ENCODE results near the gene KLHL13.
A peak's percentile ranks its signal among the peaks of the same experiment; 100 is the strongest.
"Not testable (repeated sequence)": the region's sequence is repeated elsewhere in the genome, so short reads cannot be mapped to it uniquely, and the experiment has no call there.

Gene KLHL13

DNA sequence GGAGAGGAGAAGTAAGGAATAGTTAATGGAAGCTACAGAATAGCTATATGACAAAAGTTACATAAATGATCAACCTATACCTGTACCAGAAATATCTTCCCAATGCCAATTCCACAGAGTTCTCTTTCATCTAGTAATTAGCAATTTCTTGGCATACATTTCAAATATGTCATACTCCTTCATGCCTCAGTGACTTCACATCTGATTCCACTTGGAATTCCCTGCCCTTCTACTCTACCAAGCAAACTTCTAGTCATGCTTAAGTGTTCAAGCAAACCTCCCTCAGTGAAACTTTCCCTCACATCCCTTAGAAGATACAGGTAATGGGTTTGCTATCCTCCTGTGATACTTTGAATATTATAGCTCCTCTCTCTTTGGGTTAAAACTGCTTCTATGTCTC, 127.1 kb downstream of the KLHL13 start:
- no peak for DNase-seq

DNA sequence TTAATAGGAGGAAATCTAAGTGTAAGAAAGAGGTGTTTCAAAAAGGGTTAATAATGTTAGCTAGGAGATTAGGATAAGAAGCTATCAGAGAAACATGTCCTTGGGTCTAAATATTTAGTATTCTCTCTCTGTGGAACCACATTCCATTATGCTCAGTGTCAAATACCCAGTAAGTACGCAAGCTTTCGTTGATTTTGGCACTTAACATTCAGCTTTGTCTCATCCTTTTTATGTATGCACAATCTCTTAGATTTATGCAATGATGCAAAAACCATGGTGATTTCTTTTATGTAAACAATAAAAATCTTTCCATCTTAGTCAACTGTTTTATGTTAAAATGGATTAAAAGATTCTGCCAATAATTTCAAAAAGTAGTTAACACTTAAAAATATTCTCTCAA, 129.2 kb downstream of the KLHL13 start:
- no peak for DNase-seq

DNA sequence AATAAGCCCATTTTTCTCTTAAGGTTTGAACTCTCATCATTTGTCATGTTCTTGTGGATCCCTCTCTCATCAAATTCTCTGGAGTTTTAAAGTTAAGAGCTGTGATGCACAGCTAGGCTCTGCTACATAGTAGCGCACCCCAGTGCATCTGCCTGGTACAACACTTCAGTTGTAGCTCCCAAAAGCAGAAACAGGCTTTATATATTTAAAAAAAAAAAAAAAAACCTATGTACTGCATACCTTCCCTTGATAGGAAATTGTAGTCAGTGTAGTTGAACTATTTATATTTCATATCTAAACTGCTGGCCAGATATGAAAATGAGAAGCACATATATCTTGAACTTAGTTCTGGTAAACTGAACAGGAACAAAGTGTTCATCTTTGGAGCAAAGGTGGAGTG, 131.4 kb downstream of the KLHL13 start:
- peak in 1 of 2 experiments; percentile 2 for DNase-seq

DNA sequence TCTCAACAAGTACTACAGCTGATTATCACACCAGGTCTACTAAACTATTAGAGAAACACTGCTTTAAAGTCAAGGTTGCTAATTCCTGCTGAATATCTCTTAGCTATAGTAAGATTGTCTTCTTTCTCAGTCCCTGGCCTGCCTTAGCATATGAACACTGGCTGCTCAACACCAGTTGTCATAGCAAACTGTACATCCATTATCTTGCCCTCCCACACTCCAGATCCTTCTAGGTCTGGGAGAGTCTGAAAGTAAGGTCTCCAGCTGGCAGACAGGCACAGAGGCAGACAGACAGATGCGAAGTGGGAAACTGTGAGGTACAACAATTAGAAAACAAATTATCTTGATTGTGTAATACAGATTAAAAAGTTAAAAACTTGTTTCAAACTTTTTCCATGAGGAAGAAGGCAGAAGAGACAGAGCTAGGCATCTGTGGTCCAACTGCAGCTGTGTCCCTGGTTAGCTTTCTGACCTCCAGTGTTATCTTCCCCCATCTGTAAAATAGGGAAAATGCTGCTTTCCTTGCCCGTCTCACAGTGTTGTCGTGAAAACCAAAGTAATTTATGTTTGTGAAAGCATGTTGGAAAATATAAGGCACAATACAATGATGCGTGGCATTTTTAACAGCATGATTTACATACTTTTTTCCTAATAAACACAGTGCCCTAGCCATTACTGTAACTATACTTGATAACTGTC, 133.8 kb downstream of the KLHL13 start:
- no peak for DNase-seq

DNA sequence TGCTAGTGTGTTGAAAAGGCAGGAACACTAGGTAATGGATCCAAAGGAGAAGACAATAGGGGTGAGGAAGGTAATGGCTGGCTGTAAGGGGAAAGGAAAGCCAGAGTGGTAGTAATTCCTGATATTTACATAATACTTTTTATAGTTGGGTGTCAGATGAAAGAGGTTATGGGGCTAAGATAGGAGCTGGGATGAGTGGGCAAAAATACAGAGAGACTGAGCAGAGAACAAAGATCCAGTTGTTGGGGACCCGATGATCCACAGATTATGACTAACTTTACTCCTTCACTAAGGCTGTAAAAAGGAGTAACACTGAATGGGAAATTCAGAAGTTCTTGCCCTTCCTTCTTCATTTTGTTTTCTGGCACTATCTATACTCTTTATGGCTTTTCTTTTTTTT, 138.2 kb downstream of the KLHL13 start:
- no peak for DNase-seq

DNA sequence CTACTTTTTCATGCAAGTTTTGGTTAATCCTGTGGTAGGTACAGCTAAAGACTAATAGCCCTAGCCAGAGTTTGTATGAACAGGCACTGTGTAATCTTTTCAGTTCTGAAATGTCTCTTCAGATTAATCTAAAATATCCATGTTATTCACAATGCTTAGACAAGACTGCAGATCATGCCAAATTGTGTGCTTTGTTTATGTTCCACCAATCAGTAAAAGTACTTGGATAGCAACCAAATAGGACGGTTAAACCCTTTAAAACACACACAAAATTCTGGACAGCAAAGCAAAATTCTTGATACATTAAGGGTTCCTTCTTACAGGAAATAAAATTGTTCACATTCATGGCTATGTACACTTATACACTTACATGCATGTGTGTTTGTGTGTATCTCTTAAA, 139.1 kb downstream of the KLHL13 start:
- no peak for DNase-seq

DNA sequence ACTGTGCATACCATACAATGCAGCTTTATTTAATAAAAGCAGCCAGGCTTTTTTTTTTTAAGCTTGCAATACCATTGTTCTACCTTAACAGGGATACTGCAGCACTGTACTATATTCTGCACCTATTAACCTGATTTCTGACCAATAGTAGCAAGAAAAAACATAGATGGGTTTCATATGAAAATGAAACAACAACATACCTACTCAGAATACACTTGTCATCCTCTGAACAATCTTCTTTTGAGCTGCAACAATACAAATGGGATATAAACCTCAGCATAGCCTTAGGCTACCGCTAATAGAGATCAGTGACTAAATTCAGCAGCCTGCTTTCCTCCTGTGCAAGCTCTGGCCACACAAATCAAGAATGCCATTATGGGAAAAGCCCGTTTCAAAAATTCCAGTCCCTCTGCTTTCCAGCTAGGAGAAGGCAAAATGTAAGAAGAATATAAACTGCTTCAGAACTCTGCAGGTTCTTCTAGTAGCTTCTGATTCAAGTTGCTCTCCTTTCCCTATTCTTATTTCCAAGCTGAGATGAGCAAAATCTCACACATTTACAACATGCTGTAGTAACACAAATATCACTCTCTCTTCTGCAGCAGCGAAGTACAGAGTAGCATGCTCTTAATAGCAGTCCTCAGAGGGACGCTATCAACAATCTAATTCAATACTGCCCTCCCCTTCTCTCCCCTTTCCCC, 143.4 kb downstream of the KLHL13 start:
- no peak for DNase-seq

DNA sequence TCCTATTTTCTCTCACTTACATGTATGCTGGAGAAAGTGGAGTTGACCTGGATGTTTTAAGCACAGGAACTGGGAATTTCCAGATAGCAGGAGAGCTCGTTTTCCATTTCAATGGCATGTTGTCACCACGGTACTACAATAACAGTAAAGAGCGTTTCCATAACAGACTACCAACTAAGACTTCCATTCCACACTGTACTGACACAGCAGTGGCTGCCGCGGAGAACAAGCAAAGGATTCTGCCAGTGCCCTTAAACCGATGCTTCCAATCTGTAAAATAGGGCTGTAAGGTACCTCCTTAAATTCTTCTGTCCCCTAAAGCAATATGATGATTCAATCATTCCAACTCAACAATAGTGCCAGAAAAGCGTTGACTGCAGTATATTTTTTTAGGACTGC, 143.9 kb downstream of the KLHL13 start:
- DNase-seq: no peak

DNA sequence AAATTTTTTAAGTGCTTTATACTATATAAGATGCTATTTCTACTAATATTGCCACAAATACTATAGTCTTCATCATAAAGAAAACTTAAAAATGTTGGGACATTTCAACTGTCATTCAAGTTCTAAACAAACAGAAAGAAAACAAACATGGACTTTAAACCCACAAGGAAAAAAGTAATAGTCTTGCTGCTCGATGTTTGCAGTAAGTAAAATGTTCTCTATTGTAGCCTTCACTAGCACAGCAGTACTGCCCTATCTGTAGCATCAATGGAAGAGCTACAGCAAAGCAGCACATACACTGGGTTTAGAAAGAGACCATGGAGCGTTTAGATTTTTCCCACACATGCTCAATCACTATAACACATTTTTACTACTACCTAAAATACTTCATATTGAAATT, 146.8 kb downstream of the KLHL13 start:
- DNase-seq: no peak

DNA sequence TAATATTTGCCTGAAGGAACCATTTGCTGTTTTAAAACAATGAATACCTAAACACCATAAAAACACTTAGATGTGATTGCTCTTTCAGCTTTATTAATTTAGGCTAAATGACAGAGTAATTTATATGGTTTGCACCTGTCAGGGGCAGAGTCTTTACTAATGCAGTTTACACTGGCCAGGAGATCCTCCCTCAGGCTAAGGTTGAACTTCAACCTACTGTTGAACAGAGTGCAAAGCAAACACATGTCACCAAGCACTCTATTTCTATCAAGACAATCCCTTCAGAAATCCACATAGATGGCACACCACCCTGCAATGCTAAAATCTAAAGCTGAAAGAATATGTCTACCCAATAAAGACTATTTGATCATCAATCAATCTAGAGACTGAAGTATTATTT, 147.3 kb downstream of the KLHL13 start:
- DNase-seq: no peak

DNA sequence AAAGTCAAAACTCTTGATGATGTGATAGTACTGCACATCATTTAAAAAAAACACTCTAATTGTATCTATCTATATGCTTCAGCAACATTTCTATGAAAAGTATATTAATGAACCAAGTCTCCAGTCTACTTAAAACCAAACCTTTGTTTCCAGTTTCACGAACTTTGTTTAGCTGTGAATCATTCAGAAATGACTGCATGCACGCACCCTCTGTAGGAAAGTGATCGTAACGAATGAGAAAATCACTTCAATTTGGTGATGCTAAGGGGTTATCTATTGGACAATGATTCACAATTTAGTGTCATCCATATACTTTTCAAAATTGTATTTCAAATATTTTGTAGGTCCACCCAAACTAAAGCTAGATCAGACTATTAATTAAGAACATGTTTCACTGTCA, 157.6 kb downstream of the KLHL13 start:
- no peak for DNase-seq

DNA sequence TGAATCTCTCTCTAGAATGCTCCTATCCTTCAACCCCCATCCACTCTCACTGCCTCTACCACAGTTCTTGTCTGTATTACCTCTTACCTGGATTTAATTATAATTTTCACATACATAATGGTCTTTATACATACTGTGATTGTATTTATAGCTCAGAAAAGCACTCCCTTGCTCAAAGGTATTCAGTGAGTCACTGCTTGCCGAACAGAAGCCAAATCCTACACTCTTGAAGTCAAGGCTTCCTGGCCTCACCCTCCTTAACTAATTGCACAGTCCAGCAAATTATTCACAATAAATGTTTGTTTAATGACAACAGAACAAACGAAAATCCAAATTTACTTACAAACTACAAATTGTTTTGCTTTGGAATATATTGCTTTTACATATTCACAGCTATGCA, 159.5 kb downstream of the KLHL13 start:
- DNase-seq: no peak

DNA sequence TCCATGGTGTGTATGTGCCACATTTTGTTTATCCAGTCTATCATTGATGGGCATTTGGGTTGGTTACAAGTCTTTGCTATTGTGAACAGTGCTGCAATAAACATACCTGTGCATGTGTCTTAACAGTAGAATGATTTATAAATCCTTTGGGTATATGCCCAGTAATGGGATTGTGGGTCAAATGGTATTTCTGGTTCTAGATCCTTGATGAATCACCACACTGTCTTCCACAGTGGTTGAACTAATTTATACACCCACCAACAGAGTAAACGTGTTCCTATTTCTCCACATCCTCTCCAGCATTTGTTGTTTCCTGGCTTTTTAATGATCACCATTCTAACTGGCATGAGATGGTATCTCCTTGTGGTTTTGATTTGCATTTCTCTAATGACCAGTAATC, 177.3 kb downstream of the KLHL13 start:
- not testable (repeated sequence) for DNase-seq

DNA sequence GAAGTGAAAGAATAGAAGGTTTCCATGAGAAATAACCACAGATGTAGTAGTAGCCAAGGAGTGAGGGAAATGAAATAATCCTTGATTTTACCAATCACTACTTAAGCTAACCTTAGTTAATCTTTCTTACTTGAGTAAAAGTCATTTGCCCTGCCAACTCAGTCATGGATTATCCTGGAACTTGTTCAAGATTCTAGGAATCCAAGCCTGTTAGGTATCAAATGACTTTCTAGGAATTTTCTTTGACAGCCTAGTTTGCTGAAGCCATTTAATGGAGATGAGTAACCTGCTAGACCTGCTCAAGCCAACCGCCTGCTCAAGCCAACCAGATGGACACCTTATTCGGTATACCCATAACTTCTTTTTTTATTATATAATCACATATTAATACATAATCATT, 180.5 kb downstream of the KLHL13 start:
- DNase-seq: no peak

DNA sequence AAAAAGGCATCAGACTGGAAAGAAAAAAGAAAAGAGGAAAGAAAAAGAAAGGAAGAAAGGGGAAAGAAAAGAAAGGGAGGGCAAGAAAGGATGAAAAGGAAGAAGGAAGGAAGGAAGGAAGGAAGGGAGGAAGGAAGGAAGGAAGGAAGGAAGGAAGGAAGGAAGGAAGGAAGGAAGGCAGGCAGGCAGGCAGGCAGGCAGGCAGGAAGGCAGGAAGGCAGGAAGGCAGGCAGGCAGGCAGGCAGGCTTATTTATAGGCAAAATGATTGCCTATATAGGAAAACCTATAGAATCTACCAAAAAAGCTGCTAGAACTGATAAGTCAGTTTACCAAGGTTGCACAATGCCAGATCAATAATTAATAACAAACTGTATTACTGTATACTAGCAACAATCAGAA, 186.5 kb downstream of the KLHL13 start:
- not testable (repeated sequence) for DNase-seq

DNA sequence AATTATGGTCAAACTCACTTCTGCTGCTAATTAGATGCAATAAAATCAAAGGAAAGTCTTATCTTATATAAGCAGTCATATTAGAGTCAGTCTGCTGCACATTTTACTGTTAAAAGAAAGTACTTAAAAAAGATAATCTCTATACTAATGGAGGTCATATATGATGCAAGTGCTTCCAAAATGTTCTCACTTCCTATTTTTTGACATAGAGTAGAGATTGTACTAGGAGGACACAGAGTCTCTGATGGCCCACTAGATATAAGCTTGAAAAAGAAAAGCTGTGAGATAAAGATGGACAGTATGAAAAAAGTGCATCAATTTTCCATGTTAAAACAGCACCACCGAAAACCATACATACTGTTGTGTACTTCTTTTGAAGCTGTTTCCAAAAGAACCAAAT, 196.9 kb downstream of the KLHL13 start:
- DNase-seq: no peak

DNA sequence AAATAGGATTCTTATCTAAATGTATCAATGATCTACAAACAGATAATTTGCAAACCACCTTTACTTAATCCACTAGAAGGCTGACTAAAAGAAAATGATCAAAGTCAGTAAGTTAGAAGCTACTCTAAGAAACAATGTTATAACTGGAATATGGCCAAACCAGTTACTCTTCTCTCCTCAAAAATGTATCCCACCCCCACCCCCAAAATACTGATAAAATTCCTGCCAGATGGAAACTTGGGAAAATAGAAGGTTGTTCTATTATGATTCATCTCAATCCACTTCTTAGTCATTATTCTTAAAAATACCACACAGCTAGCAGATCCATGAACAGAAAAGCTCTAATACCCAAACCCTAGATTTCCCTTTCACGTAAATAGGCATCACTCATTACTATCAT, 206.4 kb downstream of the KLHL13 start:
- no peak for DNase-seq

DNA sequence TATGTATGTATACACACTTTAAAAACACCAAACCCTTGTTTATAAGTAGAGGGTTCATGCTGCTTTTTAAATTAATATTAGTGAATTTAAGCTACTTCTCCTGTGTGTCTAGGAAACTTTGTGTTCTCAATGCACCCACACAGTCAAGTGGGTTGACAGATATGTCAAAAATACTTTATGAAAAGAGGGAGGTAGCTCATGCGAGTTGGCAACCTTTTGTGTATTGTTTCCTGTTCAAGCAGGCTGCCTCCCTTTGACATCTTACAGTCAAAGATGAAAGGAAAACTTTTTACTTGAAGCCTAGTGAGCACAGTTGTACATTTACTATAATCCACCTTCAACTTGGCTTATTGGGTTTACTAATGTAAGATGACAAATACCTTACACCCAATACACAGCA, 218.4 kb downstream of the KLHL13 start:
- no peak for DNase-seq

DNA sequence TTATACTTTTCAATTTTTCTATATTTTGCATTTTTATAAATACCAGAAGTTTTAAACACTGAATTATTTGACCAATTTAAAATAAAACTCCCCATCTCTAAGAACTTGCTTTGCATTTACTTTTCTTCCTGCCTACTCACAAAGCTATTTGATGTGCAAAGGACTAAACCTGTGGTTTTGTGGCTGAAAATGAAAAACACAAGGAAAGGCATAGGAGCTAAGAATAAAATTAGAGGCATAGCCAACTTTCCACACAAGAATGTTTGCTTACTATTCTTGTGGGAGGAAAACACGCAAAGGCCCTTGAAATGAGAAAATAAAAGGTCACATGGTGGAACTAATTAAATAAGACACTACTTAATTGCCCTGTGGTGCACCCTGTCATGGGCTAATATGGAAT, 221.2 kb downstream of the KLHL13 start:
- no peak for DNase-seq

DNA sequence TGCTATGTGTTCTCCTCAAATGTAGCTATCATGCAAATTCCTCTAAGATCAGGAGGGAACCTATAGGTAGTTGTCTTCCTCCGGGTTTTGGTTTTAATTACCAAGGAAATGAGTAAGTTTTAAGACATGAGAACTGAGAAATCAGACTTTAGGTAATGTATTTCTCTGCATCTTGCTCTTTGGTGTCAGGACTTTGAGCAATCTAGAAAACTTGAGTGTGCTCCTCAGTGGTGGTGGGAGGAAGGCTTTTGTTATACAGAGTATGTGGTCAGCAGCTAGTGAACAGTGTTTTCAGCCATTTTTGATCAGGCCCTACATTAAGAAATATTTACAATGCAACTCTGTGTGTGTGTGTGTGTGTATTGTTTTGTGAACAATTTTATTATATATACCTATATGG, 224.1 kb downstream of the KLHL13 start:
- no peak for DNase-seq

DNA sequence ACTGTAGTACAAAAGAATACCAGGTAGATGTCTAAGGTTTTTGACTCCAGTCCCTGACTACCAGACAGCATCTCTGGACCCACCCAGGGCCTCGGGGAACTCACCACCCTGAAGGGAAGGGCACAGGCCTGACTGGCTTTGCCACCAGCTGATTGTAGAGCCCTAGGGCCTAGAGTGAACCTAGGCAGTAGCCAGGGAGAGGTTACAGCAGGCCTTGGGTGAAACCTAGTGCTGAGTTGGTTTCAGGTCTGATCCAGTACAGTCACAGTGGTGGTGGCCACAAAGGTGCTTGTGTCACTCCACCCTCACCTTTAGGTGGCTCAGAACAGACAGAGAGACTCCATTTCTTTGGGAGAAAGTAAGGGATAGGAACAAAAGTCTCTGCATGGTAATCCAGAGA, 244.8 kb downstream of the KLHL13 start:
- no peak for DNase-seq

DNA sequence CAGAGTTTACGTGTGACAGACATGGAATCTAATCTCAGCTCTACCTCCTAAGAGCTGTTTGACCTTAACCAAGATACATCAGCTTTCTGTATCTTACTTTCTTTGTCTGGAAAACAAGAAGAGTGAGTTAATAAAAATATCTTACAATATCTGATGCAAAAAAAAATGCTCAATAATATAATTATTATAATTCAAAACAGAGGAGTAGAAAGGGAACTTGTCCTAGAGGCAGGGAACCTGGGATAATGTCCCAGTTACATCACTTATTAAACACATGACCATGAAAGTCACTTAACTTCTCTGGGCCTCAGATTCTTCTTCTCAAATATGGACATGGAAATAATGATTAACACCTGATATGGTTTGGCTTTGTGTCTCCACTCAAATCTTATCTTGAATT, 256.1 kb downstream of the KLHL13 start:
- DNase-seq: no peak

DNA sequence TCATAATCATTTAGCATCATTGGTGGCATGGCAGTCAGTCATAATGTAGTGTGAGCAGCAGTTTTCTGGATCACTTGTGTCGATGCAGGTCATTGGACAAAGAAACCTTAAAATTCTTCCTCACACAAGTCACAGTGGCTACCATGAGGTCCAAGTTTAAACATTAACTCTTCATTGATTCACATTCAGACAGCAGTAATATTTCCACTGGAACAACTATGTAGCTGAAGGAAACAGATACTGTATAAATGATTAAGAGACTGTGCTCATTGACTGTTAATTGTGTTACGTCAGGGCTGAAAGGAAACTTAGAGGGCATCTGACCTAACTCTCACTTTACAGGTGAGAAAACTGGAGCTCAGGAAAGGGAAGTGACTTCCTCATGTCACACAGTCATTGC, 261.8 kb downstream of the KLHL13 start:
- no peak for DNase-seq

DNA sequence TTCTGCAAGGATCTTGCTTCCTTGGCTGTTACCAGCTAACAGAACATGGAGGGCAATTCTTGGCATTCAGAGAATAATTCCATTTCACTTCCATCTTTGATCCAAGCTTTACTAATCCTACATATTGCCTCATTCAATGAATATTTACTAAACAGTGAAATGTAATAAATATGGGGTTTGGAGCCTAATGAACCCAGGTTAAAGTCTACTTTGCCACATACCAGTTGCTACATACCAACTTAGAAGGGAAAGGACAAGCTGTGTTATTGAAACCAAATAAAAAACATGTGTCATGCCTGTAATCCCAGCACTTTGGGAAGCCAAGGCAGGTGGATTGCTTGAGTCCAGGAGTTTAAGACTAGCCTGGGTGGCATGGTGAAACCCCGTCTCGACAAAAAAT, 265.6 kb downstream of the KLHL13 start:
- DNase-seq: no peak

All from AML-193 (cell line).